GM23248 (cell line): ENCODE measurements around the gene SFTPB. TPM values are rescaled to one million over a fixed set of nuclear protein-coding genes. Genes with fewer than 3 reads are reported as not detected.
"Not testable (repeated sequence)": the region's sequence is repeated elsewhere in the genome, so short reads cannot be mapped to it uniquely, and the experiment has no call there.

Experiments
- DNase-seq: peaks from one replicate; pipeline ENCODE4 v3.0.0-alpha.2; 2015
- H2AFZ ChIP-seq: fragments of 200-600 bp; sonication (generic); 2 replicates; pipeline ENCODE4 v1.6.1; 2016; ENCODE audit warnings: antibody characterized with exemption
- H3F3A ChIP-seq: fragments of 200-600 bp; sonication (generic); 2 replicates; pipeline ENCODE4 v1.6.1; 2016; ENCODE audit warnings: mild to moderate bottlenecking, antibody characterized with exemption, mixed run types; ENCODE audit not compliant: insufficient read depth
- H3K27ac ChIP-seq: fragments of 200-600 bp; sonication (generic); 2 replicates; pipeline ENCODE4 v1.5.1; 2016; ENCODE audit warnings: mild to moderate bottlenecking
- H3K27me3 ChIP-seq: fragments of 200-600 bp; sonication (generic); replicated peaks from 2 replicates; pipeline ENCODE4 v1.6.1; 2016; ENCODE audit warnings: mild to moderate bottlenecking; ENCODE audit not compliant: insufficient read depth
- H3K36me3 ChIP-seq: fragments of 200-600 bp; sonication (generic); 2 replicates; pipeline ENCODE4 v1.6.1; 2016; ENCODE audit warnings: low read depth, mild to moderate bottlenecking
- H3K4me1 ChIP-seq: fragments of 200-600 bp; sonication (generic); 2 replicates; pipeline ENCODE4 v1.6.1; 2016; ENCODE audit warnings: mild to moderate bottlenecking; ENCODE audit not compliant: insufficient read depth
- H3K4me2 ChIP-seq: fragments of 200-600 bp; sonication (generic); one replicate; pipeline ENCODE4 v1.6.1; 2016; ENCODE audit warnings: mild to moderate bottlenecking; ENCODE audit not compliant: unreplicated experiment
- H3K4me3 ChIP-seq: fragments of 200-600 bp; sonication (generic); 2 replicates; pipeline ENCODE4 v1.5.1; 2016; ENCODE audit warnings: mild to moderate bottlenecking
- H3K79me2 ChIP-seq: fragments of 200-600 bp; sonication (generic); 2 replicates; pipeline ENCODE4 v1.6.1; 2016; ENCODE audit warnings: mild to moderate bottlenecking; ENCODE audit not compliant: insufficient read depth
- H3K9ac ChIP-seq: fragments of 200-600 bp; sonication (generic); 2 replicates; pipeline ENCODE4 v1.6.1; 2016; ENCODE audit warnings: mild to moderate bottlenecking
- H3K9me2 ChIP-seq: fragments of 200-600 bp; sonication (generic); 2 replicates; pipeline ENCODE4 v1.6.1; 2016; ENCODE audit warnings: mixed run types, mild to moderate bottlenecking, moderate library complexity; ENCODE audit not compliant: insufficient read depth
- H3K9me3 ChIP-seq: fragments of 200-600 bp; sonication (generic); one replicate; pipeline ENCODE4 v1.6.1; 2017; ENCODE audit warnings: low read depth
- H4K20me1 ChIP-seq: fragments of 200-600 bp; sonication (generic); 2 replicates; pipeline ENCODE4 v1.6.0; 2016; ENCODE audit not compliant: insufficient read depth
- EZH2 ChIP-seq: fragments of 200-600 bp; sonication (generic); IDR thresholded peaks from 2 replicates; pipeline ENCODE4 v1.6.1; 2018; ENCODE audit warnings: antibody characterized with exemption, mild to moderate bottlenecking; ENCODE audit not compliant: insufficient read depth, poor library complexity, severe bottlenecking
- EZH2phosphoT487 ChIP-seq: fragments of 200-600 bp; sonication (generic); IDR thresholded peaks from 2 replicates; pipeline ENCODE4 v1.6.1; 2018; ENCODE audit warnings: antibody characterized with exemption, moderate library complexity, mild to moderate bottlenecking, low read depth; ENCODE audit not compliant: insufficient read depth
- WGBS, 2 experiments: methylation state at CpG; one replicate each; pipeline ENCODE4 v1.1.6; 2015 to 2017; ENCODE audit warnings: low lambda C conversion rate in 2 of 2, low coverage in 1 of 2; ENCODE audit errors: missing lambda C conversion rate in 2 of 2; 5-methylcytosine and 5-hydroxymethylcytosine counted together
- in situ Hi-C: fragments of 300-500 bp; cut with MboI; formaldehyde crosslinking; loops from 2 replicates; pipeline ENCODE4 v1.15.0; 2020
- polyA plus RNA-seq: library from polyadenylated mRNA; unstranded; fragments of >200 nt; fragmentation: Nextera tagmentation; extraction: Ambion mirVana; gene quantifications from 2 replicates; pipeline ENCODE4 v1.2.1, GENCODE V29; 2016
- total RNA-seq: library from RNA; depleted of rRNA; stranded (reverse); fragments of >200 nt; shearing (Covaris generic); gene quantifications from 2 replicates; pipeline ENCODE4 v1.2.3, GENCODE V29; 2014

The SFTPB gene
- total and polyA plus RNA-seq, 2 experiments from 2014 or later = not detected

GRCh38 chr2:85615413-85615728, 52.6 kb downstream of the SFTPB start:
- H3K4me1 ChIP-seq = peaks cover 22% of the 10 kb centered on the region
- no peaks in the 10 kb centered on the region for H4K20me1 ChIP-seq
- no peaks in the 10 kb centered on the region for H3K9me3 ChIP-seq
- no peak for DNase-seq
- WGBS, 2 experiments = 76 to 79% methylated on average over 17 of the region's 17 CpGs
- peaks cover 10% of the 10 kb centered on the region; the same call in 1 of the 2 replicates for H3K36me3 ChIP-seq
- peak overlapping the region; percentile 85 for H3K27ac ChIP-seq
- H3K79me2 ChIP-seq = peaks cover 61% of the 10 kb centered on the region
- H3K4me2 ChIP-seq = peak overlapping the region; percentile 79
- TF ChIP-seq EZH2phosphoT487 (no peak), EZH2 (no peak)
- H3K27me3 ChIP-seq = no peaks in the 10 kb centered on the region
- H2AFZ ChIP-seq = peak overlapping the region; percentile 92
- in situ Hi-C loops = no loop called here
- H3K9me2 ChIP-seq = no peaks in the 10 kb centered on the region
- 0 out of 2 replicates have a peak, but pooled peaks cover 13% of the 10 kb centered on the region for H3F3A ChIP-seq
- H3K4me3 ChIP-seq = peak overlapping the region; percentile 80
- H3K9ac ChIP-seq = peak overlapping the region; percentile 96

GRCh38 chr2:85614757-85615156, 53.2 kb downstream of the SFTPB start:
- WGBS, 2 experiments = 97 to 99% methylated on average over 7 of the region's 7 CpGs
- peaks cover 22% of the 10 kb centered on the region for H3K4me1 ChIP-seq
- H3F3A ChIP-seq = 0 out of 2 replicates have a peak, but pooled peaks cover 13% of the 10 kb centered on the region
- in situ Hi-C loops, H3K36me3 ChIP-seq, H3K4me2 ChIP-seq, DNase-seq, H3K9me2 ChIP-seq, H3K27ac ChIP-seq, H2AFZ ChIP-seq, H3K4me3 ChIP-seq, H4K20me1 ChIP-seq, H3K27me3 ChIP-seq, H3K9ac ChIP-seq, H3K9me3 ChIP-seq: not testable (repeated sequence)
- H3K79me2 ChIP-seq = peaks cover 61% of the 10 kb centered on the region

- no peak for DNase-seq
- Histone ChIP-seq H3K27me3 (no peaks in the 10 kb centered on the region), H3F3A (0 out of 2 replicates have a peak, but pooled peaks cover 13% of the 10 kb centered on the region), H3K79me2 (peaks cover 61% of the 10 kb centered on the region), H3K9me2 (no peaks in the 10 kb centered on the region), H3K4me3 (no peak overlapping the region), H2AFZ (no peak overlapping the region), H3K4me2 (no peak overlapping the region), H4K20me1 (no peaks in the 10 kb centered on the region), H3K9me3 (no peaks in the 10 kb centered on the region), H3K36me3 (no peaks in the 10 kb centered on the region), H3K9ac (no peak overlapping the region), H3K27ac (no peak overlapping the region), H3K4me1 (peaks cover 15% of the 10 kb centered on the region)
- TF ChIP-seq EZH2phosphoT487 (no peak), EZH2 (no peak)
- 82 to 83% methylated on average over 10 of the region's 10 CpGs for WGBS, 2 experiments
- in situ Hi-C loops = no loop called here
Measured at GRCh38 chr2:85613717-85614515, 54.1 kb downstream of the SFTPB start.

GRCh38 chr2:85611705-85612587, 56.1 kb downstream of the SFTPB start, which contains the start of gene C2orf68:
Gene C2orf68 (minus strand): TSS chr2:85612066. CDS start chr2:85611984, 82 bp downstream.
- peak within 1 kb of the TSS; percentile 91 for H2AFZ ChIP-seq
- no peaks in the 10 kb centered on the region for H3K27me3 ChIP-seq
- peak; percentile 94 for DNase-seq
- H3K9me2 ChIP-seq = no peaks in the 10 kb centered on the region
- 14 to 15% methylated on average over 65 to 71 of the region's 73 CpGs for WGBS, 2 experiments
- in situ Hi-C loops = no loop called here
- no peaks in the 10 kb centered on the region for H3K9me3 ChIP-seq
- peak within 1 kb of the TSS; percentile 79 for H3K9ac ChIP-seq
- H3K4me1 ChIP-seq = peaks cover 5% of the 10 kb centered on the region
- H3K36me3 ChIP-seq = no peaks in the 10 kb centered on the region; the same call in 1 of the 2 replicates
- no peaks in the 10 kb centered on the region for H4K20me1 ChIP-seq
- TF ChIP-seq EZH2phosphoT487 = no peak
- TF ChIP-seq EZH2 = no peak
- H3F3A ChIP-seq = peaks cover 27% of the 10 kb centered on the region
- peaks cover 56% of the 10 kb centered on the region for H3K79me2 ChIP-seq
- peak within 1 kb of the TSS; percentile 77 for H3K4me3 ChIP-seq
- H3K27ac ChIP-seq = peak within 1 kb of the TSS; percentile 46
- H3K4me2 ChIP-seq = peak within 1 kb of the TSS; percentile 97
